Activated naive CD8-positive, alpha-beta T cell treated with anti-CD3 and anti-CD28 coated beads, Interleukin-2, amount 10 ng/mL, durations not matched to agents 7 days and 5 days (primary cell): ENCODE measurements around the gene PTPRJ. TPM values are rescaled to one million over a fixed set of nuclear protein-coding genes. Genes with fewer than 3 reads are reported as not detected.
"Not testable (repeated sequence)": the region's sequence is repeated elsewhere in the genome, so short reads cannot be mapped to it uniquely, and the experiment has no call there.

Experiments used
- ATAC-seq: fragments of 150-1000 bp; cut with Tn5 transposase; one replicate; pipeline ENCODE4 v1.10.0; 2021; ENCODE audit warnings: low read depth, moderate library complexity
- POLR2A ChIA-PET: fragments of 350-600 bp; sonication (Branson Sonifier 250); formaldehyde crosslinking; loops from one replicate; lab custom pipeline; 2021; ENCODE audit warnings: antibody characterized with exemption; lab: Charles Lee
- DNase-seq: peaks from one replicate; pipeline ENCODE4 v3.0.0; 2021
- H3K27ac Mint-ChIP-seq: one replicate; pipeline ENCODE4 v1.8.0; 2022; ENCODE audit warnings: mild to moderate bottlenecking, mixed read lengths
- H3K27me3 Mint-ChIP-seq: one replicate; pipeline ENCODE4 v1.8.0; 2022; ENCODE audit warnings: mild to moderate bottlenecking, moderate library complexity, mixed read lengths
- H3K36me3 Mint-ChIP-seq: one replicate; pipeline ENCODE4 v1.8.0; 2021; ENCODE audit warnings: mild to moderate bottlenecking, mixed read lengths
- H3K4me1 Mint-ChIP-seq: one replicate; pipeline ENCODE4 v1.8.0; 2021; ENCODE audit warnings: mixed read lengths
- H3K4me3 Mint-ChIP-seq: one replicate; pipeline ENCODE4 v1.8.0; 2022; ENCODE audit warnings: mild to moderate bottlenecking, moderate library complexity, mixed read lengths
- H3K9me3 Mint-ChIP-seq: one replicate; pipeline ENCODE4 v1.8.0; 2021; ENCODE audit warnings: mixed read lengths
- total RNA-seq, 2 experiments: library from RNA; stranded (reverse); gene quantifications; one replicate each; pipeline ENCODE4 v1.2.3, GENCODE V29; 2021

The PTPRJ gene
- total RNA-seq, 2 experiments from 2014 or later: 51.5 to 53.5 TPM

- peak overlapping the region; percentile 78 for H3K4me3 Mint-ChIP-seq
- DNase-seq (peak; percentile 64), ATAC-seq (peak; percentile 100)
- H3K4me1 Mint-ChIP-seq: peaks cover 36% of the 10 kb centered on the region
- H3K36me3 Mint-ChIP-seq: no peaks in the 10 kb centered on the region
- H3K27ac Mint-ChIP-seq: peak overlapping the region; percentile 98
- no peaks in the 10 kb centered on the region for H3K9me3 Mint-ChIP-seq
- no peaks in the 10 kb centered on the region for H3K27me3 Mint-ChIP-seq
- POLR2A ChIA-PET: interaction anchor here (0.7 to 1.5 kb wide), 13 partner anchors 8 to 262 kb away, joined by 3 to 7 read pairs (median 5); partner anchors contain the start of gene PTPRJ
These were observed 30.0 kb upstream of the PTPRJ start for GRCh38 chr11:47950396-47950795.

GRCh38 chr11:47951504-47951903 is 28.9 kb upstream of the PTPRJ start:
- H3K27ac Mint-ChIP-seq: peak overlapping the region; percentile 98
- ATAC-seq, POLR2A ChIA-PET, DNase-seq, H3K36me3 Mint-ChIP-seq, H3K9me3 Mint-ChIP-seq, H3K4me3 Mint-ChIP-seq, H3K27me3 Mint-ChIP-seq: not testable (repeated sequence)
- H3K4me1 Mint-ChIP-seq: peaks cover 38% of the 10 kb centered on the region

GRCh38 chr11:47955061-47955755 is 25.2 kb upstream of the PTPRJ start:
- POLR2A ChIA-PET: interaction anchor here (0.7 to 0.9 kb wide), 2 partner anchors 25 to 68 kb away, joined by 3 read pairs; partner anchors contain the start of gene PTPRJ

GRCh38 chr11:47960015-47960414 is 20.3 kb upstream of the PTPRJ start:
- H3K9me3 Mint-ChIP-seq: no peaks in the 10 kb centered on the region
- no peak for ATAC-seq
- DNase-seq: no peak
- no peaks in the 10 kb centered on the region for H3K27me3 Mint-ChIP-seq
- POLR2A ChIA-PET: no interaction called here
- H3K4me3 Mint-ChIP-seq: no peak overlapping the region
- peaks cover 7% of the 10 kb centered on the region for H3K4me1 Mint-ChIP-seq
- H3K36me3 Mint-ChIP-seq: no peaks in the 10 kb centered on the region
- H3K27ac Mint-ChIP-seq: no peak overlapping the region

More at GRCh38 chr11:47955061-47955755, 25.2 kb upstream of the PTPRJ start:
- Mint-ChIP-seq H3K27me3 (no peaks in the 10 kb centered on the region), H3K9me3 (no peaks in the 10 kb centered on the region), H3K27ac (peak overlapping the region; percentile 18), H3K4me3 (no peak overlapping the region), H3K4me1 (peaks cover 18% of the 10 kb centered on the region), H3K36me3 (no peaks in the 10 kb centered on the region)
- no peak for DNase-seq
- no peak for ATAC-seq

- Mint-ChIP-seq H3K27me3 (no peaks in the 10 kb centered on the region), H3K4me1 (no peaks in the 10 kb centered on the region), H3K4me3 (no peak overlapping the region), H3K9me3 (no peaks in the 10 kb centered on the region), H3K36me3 (no peaks in the 10 kb centered on the region), H3K27ac (no peak overlapping the region)
- DNase-seq (no peak), ATAC-seq (no peak)
- POLR2A ChIA-PET: interaction anchor here (0.6 kb wide), 1 partner anchor 11 kb away, joined by 4 read pairs; no protein-coding TSS in a partner anchor
These were observed 19.0 kb upstream of the PTPRJ start for GRCh38 chr11:47961383-47961782.

- DNase-seq (no peak), ATAC-seq (no peak)
- H3K4me1 Mint-ChIP-seq: no peaks in the 10 kb centered on the region
- H3K9me3 Mint-ChIP-seq: no peaks in the 10 kb centered on the region
- H3K27ac Mint-ChIP-seq: no peak overlapping the region
- no peaks in the 10 kb centered on the region for H3K36me3 Mint-ChIP-seq
- POLR2A ChIA-PET: interaction anchor here (1.2 kb wide), 1 partner anchor 14 kb away, joined by 6 read pairs; no protein-coding TSS in a partner anchor
- no peaks in the 10 kb centered on the region for H3K27me3 Mint-ChIP-seq
- no peak overlapping the region for H3K4me3 Mint-ChIP-seq
These were observed 15.8 kb upstream of the PTPRJ start for GRCh38 chr11:47964546-47964945.

- Mint-ChIP-seq H3K9me3 (no peaks in the 10 kb centered on the region), H3K27ac (no peak overlapping the region), H3K27me3 (peaks cover 2% of the 10 kb centered on the region), H3K4me3 (no peak overlapping the region), H3K36me3 (no peaks in the 10 kb centered on the region), H3K4me1 (no peaks in the 10 kb centered on the region)
- DNase-seq (no peak), ATAC-seq (no peak)
- POLR2A ChIA-PET: no interaction called here
These were observed 12.5 kb upstream of the PTPRJ start for GRCh38 chr11:47967577-47968525.

- Mint-ChIP-seq H3K4me3 (no peak overlapping the region), H3K36me3 (no peaks in the 10 kb centered on the region), H3K27ac (no peak overlapping the region), H3K27me3 (peaks cover 2% of the 10 kb centered on the region), H3K9me3 (no peaks in the 10 kb centered on the region), H3K4me1 (peaks cover 5% of the 10 kb centered on the region)
- POLR2A ChIA-PET: interaction anchor here (0.6 kb wide), 1 partner anchor 111 kb away, joined by 4 read pairs; no protein-coding TSS in a partner anchor
- DNase-seq (no peak), ATAC-seq (no peak)
These were observed 11.0 kb upstream of the PTPRJ start for GRCh38 chr11:47969401-47969800.

GRCh38 chr11:47971501-47971900 is 8.9 kb upstream of the PTPRJ start:
- Mint-ChIP-seq H3K36me3 (no peaks in the 10 kb centered on the region), H3K4me1 (peaks cover 8% of the 10 kb centered on the region), H3K4me3 (no peak overlapping the region), H3K27me3 (peaks cover 2% of the 10 kb centered on the region), H3K9me3 (no peaks in the 10 kb centered on the region), H3K27ac (peak overlapping the region; percentile 6)
- no peak for ATAC-seq
- no peak for DNase-seq
- POLR2A ChIA-PET: interaction anchor here (0.6 kb wide), 1 partner anchor 22 kb away, joined by 5 read pairs; no protein-coding TSS in a partner anchor

GRCh38 chr11:47973173-47973572 is 7.2 kb upstream of the PTPRJ start:
- Mint-ChIP-seq H3K27ac (no peak overlapping the region), H3K4me1 (peaks cover 8% of the 10 kb centered on the region), H3K36me3 (no peaks in the 10 kb centered on the region), H3K4me3 (no peak overlapping the region), H3K27me3 (peaks cover 6% of the 10 kb centered on the region), H3K9me3 (no peaks in the 10 kb centered on the region)
- ATAC-seq (no peak), DNase-seq (no peak)
- POLR2A ChIA-PET: no interaction called here

GRCh38 chr11:47976931-47977330 is 3.4 kb upstream of the PTPRJ start:
- H3K27ac Mint-ChIP-seq: no peak overlapping the region
- peaks cover 1% of the 10 kb centered on the region for H3K36me3 Mint-ChIP-seq
- H3K9me3 Mint-ChIP-seq: no peaks in the 10 kb centered on the region
- DNase-seq: no peak
- POLR2A ChIA-PET: interaction anchor here (0.7 kb wide), 3 partner anchors 31 to 121 kb away, joined by 3 to 4 read pairs (median 4); no protein-coding TSS in a partner anchor
- peaks cover 12% of the 10 kb centered on the region for H3K27me3 Mint-ChIP-seq
- H3K4me1 Mint-ChIP-seq: peaks cover 17% of the 10 kb centered on the region
- no peak overlapping the region for H3K4me3 Mint-ChIP-seq
- ATAC-seq: no peak

- Mint-ChIP-seq H3K4me1 (peaks cover 20% of the 10 kb centered on the region), H3K4me3 (no peak overlapping the region), H3K9me3 (no peaks in the 10 kb centered on the region), H3K36me3 (peaks cover 2% of the 10 kb centered on the region), H3K27me3 (peaks cover 12% of the 10 kb centered on the region), H3K27ac (no peak overlapping the region)
- DNase-seq (no peak), ATAC-seq (no peak)
- POLR2A ChIA-PET: interaction anchor here (0.7 kb wide), 2 partner anchors 43 to 122 kb away, joined by 3 to 4 read pairs; no protein-coding TSS in a partner anchor
These were observed 2.7 kb upstream of the PTPRJ start for GRCh38 chr11:47977623-47978022.
